ENCODE data around the gene TPRX1.
"Not testable (repeated sequence)": the region's sequence is repeated elsewhere in the genome, so short reads cannot be mapped to it uniquely, and the experiment has no call there.

The TPRX1 gene, protein sequence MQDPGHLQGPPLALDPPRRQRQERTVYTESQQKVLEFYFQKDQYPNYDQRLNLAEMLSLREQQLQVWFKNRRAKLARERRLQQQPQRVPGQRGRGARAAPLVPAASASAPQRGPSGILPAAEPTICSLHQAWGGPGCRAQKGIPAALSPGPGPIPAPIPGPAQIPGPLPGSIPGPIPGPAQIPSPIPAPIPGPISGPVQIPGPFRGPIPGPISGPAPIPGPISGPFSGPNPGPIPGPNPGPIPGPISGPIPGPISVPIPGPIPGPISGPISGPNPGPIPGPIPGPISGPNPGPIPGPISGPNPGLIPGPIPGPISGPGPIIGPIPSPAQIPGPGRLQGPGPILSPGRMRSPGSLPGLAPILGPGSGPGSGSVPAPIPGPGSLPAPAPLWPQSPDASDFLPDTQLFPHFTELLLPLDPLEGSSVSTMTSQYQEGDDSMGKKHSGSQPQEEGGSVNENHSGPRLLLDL

GRCh38 chr19:47804451-47804850 lies at the start of gene TPRX1:
TPRX1 (minus strand) TSS chr19:47804551; CDS start chr19:47804539, 12 bp downstream.
- DNase-seq (ENCODE audit: low read depth, low spot score), result not testable (repeated sequence)

- DNase-seq (ENCODE audit: low read depth, low spot score), result no peak
These were observed 48.7 kb upstream of the TPRX1 start for GRCh38 chr19:47853003-47853402.

GRCh38 chr19:47848823-47849473 lies 44.6 kb upstream of the TPRX1 start:
- DNase-seq (ENCODE audit: low read depth, low spot score), result peak; percentile 91

- DNase-seq (ENCODE audit: low read depth, low spot score), result no peak
These were observed 44.1 kb upstream of the TPRX1 start for GRCh38 chr19:47848425-47848822.

DNA sequence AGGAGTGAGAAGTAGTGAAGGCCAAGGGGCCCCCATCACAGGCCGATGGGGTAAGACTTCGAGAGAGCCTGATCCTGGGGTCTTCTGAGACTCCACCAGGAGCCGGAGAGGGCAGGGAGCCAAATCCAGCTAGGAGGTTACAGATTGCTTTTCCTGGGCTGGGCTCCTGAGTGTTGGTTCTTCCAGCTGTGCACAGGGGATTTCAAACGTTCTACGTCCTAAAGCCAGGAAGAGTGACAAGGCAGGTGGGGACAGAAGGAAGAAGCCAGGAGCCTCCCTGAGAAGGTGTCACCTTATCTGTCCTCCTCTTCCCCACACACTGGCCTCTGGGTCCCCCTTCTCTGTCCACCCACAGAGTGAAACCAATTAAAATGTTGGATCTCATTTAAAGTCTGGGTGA lies 38.6 kb upstream of the TPRX1 start:
- no peak for DNase-seq (ENCODE audit: low read depth, low spot score)

DNA sequence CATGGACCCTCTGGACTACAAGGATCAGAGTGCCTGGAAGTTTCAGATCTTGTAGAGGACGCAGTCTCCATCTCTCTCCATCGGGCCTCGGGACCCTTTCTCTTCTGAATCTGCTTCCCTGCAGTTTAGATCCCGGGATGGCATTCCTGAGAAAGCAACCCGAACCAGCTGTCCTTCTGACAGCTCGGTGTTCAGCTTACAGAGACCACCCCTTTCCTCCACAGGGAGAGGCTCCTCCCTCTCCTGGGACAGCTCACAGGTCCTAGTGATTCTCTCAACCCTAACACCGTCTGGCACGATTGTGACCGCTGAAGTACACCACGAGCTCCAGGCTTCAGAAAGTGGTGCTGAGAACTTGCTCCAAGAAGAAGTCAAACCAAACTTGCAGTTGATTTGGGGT lies 35.6 kb upstream of the TPRX1 start:
- peak; percentile 85 for DNase-seq (ENCODE audit: low read depth, low spot score)

- DNase-seq (ENCODE audit: low read depth, low spot score), result no peak
These were observed 35.1 kb upstream of the TPRX1 start for GRCh38 chr19:47839411-47839810.

- DNase-seq (ENCODE audit: low read depth, low spot score), result peak; percentile 54
These were observed 31.7 kb upstream of the TPRX1 start for GRCh38 chr19:47836038-47836437.

GRCh38 chr19:47832723-47833122 lies 28.4 kb upstream of the TPRX1 start:
- no peak for DNase-seq (ENCODE audit: low read depth, low spot score)

- DNase-seq (ENCODE audit: low read depth, low spot score), result no peak
These were observed 22.4 kb upstream of the TPRX1 start for GRCh38 chr19:47826800-47827199.

DNA sequence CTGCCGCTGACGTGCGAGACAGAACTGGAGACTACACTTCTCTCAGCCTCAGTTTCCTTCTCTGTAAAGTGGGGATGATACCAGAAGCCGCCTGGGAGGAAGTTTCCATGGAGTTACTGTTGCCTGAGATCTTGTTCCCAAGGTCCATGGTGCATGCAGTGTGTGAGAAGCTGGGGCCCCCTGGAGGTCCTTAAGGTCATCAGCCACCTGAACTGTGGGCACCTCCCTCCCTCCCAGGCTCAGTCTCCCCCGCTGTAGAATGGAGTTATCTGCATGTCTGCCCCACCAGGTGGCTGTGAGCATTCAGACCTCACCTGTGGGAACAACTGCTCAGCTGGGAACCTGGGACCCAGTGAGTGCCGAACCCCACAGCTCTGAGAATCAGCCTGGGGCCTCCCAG lies 20.0 kb upstream of the TPRX1 start:
- peak; percentile 20 for DNase-seq (ENCODE audit: low read depth, low spot score)

GRCh38 chr19:47821460-47822020 lies 17.2 kb upstream of the TPRX1 start, which contains the start of gene CRX:
CRX (plus strand) TSS chr19:47821937; CDS start chr19:47834444, 12,507 bp downstream.
- peak; percentile 26 for DNase-seq (ENCODE audit: low read depth, low spot score)

GRCh38 chr19:47820410-47820809 lies 16.1 kb upstream of the TPRX1 start:
- no peak for DNase-seq (ENCODE audit: low read depth, low spot score)

DNA sequence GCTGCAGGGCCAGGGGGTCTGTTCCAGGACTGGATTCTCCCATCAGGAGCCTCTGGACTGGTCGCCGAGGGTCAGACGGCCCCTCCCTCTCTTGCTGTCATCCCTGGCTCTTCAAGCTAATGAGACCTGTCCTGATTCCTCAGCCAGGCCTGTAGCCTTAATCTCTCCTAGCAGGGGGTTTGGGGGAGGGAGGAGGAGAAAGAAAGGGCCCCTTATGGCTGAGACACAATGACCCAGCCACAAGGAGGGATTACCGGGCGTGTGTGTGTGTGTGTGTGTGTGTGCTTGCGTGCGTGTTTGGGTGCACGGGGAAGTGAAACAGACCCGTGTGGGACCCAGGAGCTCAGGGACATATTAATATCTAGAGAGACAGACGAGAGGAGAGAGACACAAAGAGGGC lies 15.5 kb upstream of the TPRX1 start:
- DNase-seq (ENCODE audit: low read depth, low spot score), result peak; percentile 85

- DNase-seq (ENCODE audit: low read depth, low spot score), result not testable (repeated sequence)
These were observed 13.9 kb upstream of the TPRX1 start for GRCh38 chr19:47818221-47818620.

- DNase-seq (ENCODE audit: low read depth, low spot score), result not testable (repeated sequence)
These were observed 11.9 kb upstream of the TPRX1 start for GRCh38 chr19:47816270-47816669.

DNA sequence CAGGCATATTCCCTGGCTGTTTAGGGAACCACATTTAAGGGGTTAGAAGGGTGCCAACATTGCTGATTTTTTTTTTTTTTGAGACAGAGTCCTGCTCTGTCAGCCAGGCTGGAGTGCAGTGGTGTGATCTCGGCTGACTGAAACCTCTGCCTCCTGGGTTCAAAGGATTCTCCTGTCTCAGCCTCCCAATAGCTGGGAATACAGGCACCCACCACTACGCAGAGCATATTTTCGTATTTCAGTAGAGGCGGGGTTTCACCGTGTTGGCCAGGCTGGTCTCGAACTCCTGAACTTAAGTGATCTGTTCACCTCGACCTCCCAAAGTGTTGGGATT lies 9.6 kb upstream of the TPRX1 start:
- peak; percentile 25 for DNase-seq (ENCODE audit: low read depth, low spot score)

DNA sequence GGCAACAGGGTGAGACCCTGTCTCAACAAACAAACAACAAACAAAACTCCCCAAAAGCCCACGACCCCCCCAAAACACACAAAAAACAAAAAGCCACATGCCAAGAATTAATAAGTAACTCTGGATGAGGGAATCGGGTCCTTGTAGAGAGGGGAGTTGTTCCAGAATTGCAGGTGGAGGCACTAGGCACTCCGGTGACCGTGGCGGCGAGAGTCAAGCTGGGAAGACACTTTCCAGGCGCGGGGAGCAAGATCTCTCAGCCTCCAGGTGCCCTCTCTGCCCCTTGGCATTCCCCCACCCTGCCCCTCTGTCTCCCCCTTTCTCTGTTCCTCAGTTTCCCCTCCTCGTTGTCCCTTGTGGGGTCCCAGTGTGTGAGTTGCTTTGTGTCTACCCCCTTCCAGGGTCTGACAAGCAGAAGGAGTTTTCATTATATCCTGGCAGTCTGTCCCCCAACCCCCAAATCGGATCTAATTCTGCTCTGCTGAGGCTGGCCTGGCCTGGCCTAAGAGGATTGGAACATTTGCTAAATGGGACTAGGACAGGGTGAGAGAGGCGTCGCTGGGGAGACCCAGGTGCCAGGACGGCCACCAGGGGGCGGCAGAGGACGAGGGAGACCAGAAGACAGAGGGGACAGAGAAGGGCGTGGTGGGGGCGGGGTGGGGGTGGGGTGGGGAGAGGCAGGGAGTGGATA lies 9.1 kb upstream of the TPRX1 start:
- peak; percentile 96 for DNase-seq (ENCODE audit: low read depth, low spot score)

DNA sequence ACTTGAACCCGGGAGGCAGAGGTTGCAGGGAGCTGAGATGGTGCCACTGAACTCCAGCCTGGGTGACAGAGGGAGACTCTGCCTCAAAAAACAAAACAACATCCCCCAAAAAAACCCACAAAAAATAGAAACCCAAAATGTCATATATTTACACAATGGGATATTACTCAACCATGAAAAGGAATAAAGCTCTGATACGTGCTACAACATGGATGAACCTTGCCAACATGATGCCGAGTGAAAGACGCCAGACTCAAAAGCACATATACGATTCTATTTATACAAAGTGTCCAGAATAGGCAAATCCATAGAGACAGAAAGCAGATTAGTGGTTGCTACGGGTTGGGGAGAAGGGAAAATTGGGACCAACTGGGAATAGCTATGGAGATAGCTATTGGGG lies 2.1 kb upstream of the TPRX1 start:
- DNase-seq (ENCODE audit: low read depth, low spot score), result no peak

GRCh38 chr19:47805313-47805712 lies 962 bp upstream of the TPRX1 start:
- DNase-seq (ENCODE audit: low read depth, low spot score), result no peak

GRCh38 chr19:47803671-47804070 lies 680 bp downstream of the TPRX1 start:
- not testable (repeated sequence) for DNase-seq (ENCODE audit: low read depth, low spot score)

DNA sequence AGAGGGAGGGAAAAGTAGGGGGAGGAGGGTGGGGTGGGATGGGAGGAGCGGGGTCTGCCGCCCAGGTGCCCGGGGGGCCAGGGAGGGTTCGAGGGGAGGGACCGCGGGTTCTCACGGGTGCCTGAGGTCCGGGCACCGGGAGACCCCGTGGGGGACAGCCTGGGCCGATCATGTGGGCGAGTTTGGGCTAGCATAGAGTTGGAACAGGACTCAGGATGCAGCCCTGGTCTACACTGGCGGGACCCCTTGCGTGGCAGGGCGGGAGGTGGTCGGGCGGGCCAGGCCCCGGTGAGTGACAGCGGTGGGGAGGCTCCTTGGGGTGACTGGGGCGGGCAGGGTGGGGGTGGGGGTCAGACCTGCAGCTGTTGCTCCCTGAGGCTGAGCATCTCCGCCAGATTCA lies 1.2 kb downstream of the TPRX1 start:
- not testable (repeated sequence) for DNase-seq (ENCODE audit: low read depth, low spot score)

All from ELF-1 (cell line).